Measurements from ENCODE around the gene NEURL2.

The NEURL2 gene

GRCh38 chr20:45924391-45925261 is 33.6 kb upstream of the NEURL2 start:
- peak overlapping the region; percentile 78 for H3K4me2 ChIP-seq (ENCODE audit: low read length)
- H3K4me3 ChIP-seq (ENCODE audit: low read depth, low read length): peak overlapping the region; percentile 52
- no peaks in the 10 kb centered on the region for H3K79me2 ChIP-seq
- H3K36me3 ChIP-seq (ENCODE audit: control insufficient read depth, insufficient read depth, low read length): no peaks in the 10 kb centered on the region
- peaks cover 12% of the 10 kb centered on the region for H3K4me1 ChIP-seq
- no peaks in the 10 kb centered on the region for H3K27me3 ChIP-seq (ENCODE audit: control insufficient read depth, insufficient read depth, low read length)
- H3K27ac ChIP-seq: peak overlapping the region; percentile 89
- TF ChIP-seq, protein P1, sequence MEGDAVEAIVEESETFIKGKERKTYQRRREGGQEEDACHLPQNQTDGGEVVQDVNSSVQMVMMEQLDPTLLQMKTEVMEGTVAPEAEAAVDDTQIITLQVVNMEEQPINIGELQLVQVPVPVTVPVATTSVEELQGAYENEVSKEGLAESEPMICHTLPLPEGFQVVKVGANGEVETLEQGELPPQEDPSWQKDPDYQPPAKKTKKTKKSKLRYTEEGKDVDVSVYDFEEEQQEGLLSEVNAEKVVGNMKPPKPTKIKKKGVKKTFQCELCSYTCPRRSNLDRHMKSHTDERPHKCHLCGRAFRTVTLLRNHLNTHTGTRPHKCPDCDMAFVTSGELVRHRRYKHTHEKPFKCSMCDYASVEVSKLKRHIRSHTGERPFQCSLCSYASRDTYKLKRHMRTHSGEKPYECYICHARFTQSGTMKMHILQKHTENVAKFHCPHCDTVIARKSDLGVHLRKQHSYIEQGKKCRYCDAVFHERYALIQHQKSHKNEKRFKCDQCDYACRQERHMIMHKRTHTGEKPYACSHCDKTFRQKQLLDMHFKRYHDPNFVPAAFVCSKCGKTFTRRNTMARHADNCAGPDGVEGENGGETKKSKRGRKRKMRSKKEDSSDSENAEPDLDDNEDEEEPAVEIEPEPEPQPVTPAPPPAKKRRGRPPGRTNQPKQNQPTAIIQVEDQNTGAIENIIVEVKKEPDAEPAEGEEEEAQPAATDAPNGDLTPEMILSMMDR (IDR thresholded peaks at IDR 0.05): no peak
- H2AFZ ChIP-seq: peak overlapping the region; percentile 82
- H3K9me3 ChIP-seq (ENCODE audit: control insufficient read depth, low read length): no peaks in the 10 kb centered on the region
- no peak overlapping the region for H3K9ac ChIP-seq

DNA sequence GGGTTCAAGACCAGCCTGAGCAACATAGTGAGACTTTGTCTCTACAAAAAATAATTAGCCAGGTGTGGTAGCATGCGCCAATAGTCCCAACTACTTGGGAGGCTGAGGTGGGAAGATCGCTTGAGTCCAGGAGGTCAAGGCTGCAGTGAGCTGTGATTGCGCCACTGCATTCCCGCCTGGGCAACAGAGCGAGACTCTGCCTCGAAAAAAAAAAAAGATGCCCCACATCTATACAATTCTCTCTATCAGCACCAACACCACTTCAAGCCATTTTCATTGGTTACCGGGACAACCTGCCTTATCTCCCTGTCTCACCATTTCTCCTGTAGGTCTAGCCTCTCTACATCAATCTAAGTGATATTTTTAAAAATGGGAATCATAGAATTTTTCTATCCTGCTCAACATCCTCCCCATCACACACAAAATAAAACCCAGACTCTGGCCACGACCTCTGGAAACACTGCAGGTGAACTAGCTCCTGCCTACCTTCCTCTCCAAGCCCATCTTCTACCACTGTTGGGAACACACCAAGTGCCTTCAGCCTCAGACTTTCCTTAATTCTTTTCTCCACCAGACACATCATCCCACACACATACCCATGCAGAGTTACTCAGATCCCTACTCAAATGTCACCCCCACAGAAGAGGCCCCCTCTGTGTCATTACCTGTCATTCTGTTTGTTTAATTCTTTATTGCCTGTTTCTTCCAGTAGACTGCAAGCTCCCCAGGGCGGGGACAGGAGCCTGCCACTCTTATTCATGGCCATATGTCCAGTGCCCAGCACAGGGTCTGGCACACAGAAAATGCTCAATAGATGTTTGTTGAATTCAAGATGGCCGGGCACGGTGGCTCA is 30.6 kb upstream of the NEURL2 start:
- Histone ChIP-seq H3K9ac (no peak overlapping the region), H2AFZ (no peak overlapping the region), H3K79me2 (no peaks in the 10 kb centered on the region), H3K4me3 (ENCODE audit: low read depth, low read length) (no peak overlapping the region), H3K4me1 (peaks cover 12% of the 10 kb centered on the region), H3K27me3 (ENCODE audit: control insufficient read depth, insufficient read depth, low read length) (no peaks in the 10 kb centered on the region), H3K27ac (no peak overlapping the region), H3K36me3 (ENCODE audit: control insufficient read depth, insufficient read depth, low read length) (no peaks in the 10 kb centered on the region), H3K9me3 (ENCODE audit: control insufficient read depth, low read length) (no peaks in the 10 kb centered on the region), H3K4me2 (ENCODE audit: low read length) (no peak overlapping the region)
- TF ChIP-seq, protein P1 (IDR thresholded peaks at IDR 0.05): no peak

- Histone ChIP-seq H3K4me1 (peaks cover 12% of the 10 kb centered on the region), H3K27ac (peak overlapping the region; percentile 2), H3K9ac (no peak overlapping the region), H3K79me2 (no peaks in the 10 kb centered on the region), H3K27me3 (ENCODE audit: control insufficient read depth, insufficient read depth, low read length) (no peaks in the 10 kb centered on the region), H3K9me3 (ENCODE audit: control insufficient read depth, low read length) (no peaks in the 10 kb centered on the region), H3K4me2 (ENCODE audit: low read length) (no peak overlapping the region), H3K4me3 (ENCODE audit: low read depth, low read length) (no peak overlapping the region), H3K36me3 (ENCODE audit: control insufficient read depth, insufficient read depth, low read length) (no peaks in the 10 kb centered on the region), H2AFZ (peak overlapping the region; percentile 8)
- TF ChIP-seq, protein P1 (IDR thresholded peaks at IDR 0.05): no peak
Observed at GRCh38 chr20:45920462-45921336, 29.7 kb upstream of the NEURL2 start.

DNA sequence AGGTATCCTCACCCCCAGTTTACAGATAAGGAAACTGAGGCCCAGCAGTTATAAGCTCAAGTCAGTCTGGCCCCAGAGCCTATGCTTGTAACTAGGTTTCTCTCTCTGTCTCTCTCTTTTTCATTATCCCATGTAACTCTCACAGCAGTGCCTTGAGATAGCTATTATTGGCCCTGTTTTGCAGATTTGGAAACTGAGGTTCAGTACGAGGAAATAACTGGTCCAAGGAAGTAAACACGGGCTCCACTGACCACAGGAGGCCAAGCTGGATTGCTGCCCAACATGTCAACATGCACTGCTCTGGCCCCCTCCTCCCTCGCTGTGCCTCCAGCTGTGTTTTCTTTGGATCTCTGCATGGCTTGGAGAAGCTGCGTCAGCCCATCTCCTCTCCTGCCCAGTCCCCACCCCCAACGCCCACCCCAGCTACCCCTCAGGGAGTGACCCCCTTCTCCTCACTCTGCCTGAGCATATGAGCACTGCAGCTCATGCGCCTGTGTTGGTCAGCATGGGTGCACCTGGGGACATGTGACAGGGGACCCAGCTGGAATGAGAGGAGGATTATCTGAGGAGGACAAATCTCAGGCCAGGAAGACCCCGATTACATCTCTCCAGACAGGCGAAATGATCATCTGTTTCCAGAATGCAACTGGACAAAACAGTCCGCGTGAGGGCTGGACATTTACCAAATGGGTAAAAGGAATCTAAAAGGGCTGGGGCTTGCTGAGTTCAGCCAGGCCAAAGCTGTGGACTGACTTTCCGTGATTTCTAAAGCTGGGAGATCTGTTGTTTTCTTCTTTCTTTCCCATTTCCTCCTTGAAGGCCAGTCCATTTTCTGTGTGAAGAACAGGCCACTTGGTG is 28.8 kb upstream of the NEURL2 start:
- Histone ChIP-seq H3K4me3 (ENCODE audit: low read depth, low read length) (no peak overlapping the region), H3K4me1 (peaks cover 8% of the 10 kb centered on the region), H3K36me3 (ENCODE audit: control insufficient read depth, insufficient read depth, low read length) (no peaks in the 10 kb centered on the region), H3K9ac (no peak overlapping the region), H3K4me2 (ENCODE audit: low read length) (no peak overlapping the region), H3K27ac (peak overlapping the region; percentile 24), H3K27me3 (ENCODE audit: control insufficient read depth, insufficient read depth, low read length) (no peaks in the 10 kb centered on the region), H2AFZ (peak overlapping the region; percentile 8), H3K9me3 (ENCODE audit: control insufficient read depth, low read length) (no peaks in the 10 kb centered on the region), H3K79me2 (no peaks in the 10 kb centered on the region)
- TF ChIP-seq, protein P1 (IDR thresholded peaks at IDR 0.05): no peak
